K562 (cell line): ENCODE data around the gene MAPK8IP1. TPM values are rescaled to one million over a fixed set of nuclear protein-coding genes. Genes with fewer than 3 reads are reported as not detected.

Source experiments
- ATF7 ChIP-seq: fragments of 450-650 bp; IDR thresholded peaks from 2 replicates; pipeline ENCODE4 v1.7.1; 2014; ENCODE audit warnings: mild to moderate bottlenecking, moderate library complexity
- BACH1 ChIP-seq: fragments of 200-800 bp; sonication (Bioruptor generic); IDR thresholded peaks from 2 replicates; pipeline ENCODE4 v1.6.1; 2016; ENCODE audit warnings: missing genetic modification characterization, missing compliant biosample characterization
- CHCHD3 ChIP-seq: fragments of 250-450 bp; sonication (Bioruptor Pico); IDR thresholded peaks from 2 replicates; pipeline ENCODE4 v2.1.2; 2022; ENCODE audit warnings: mild to moderate bottlenecking
- CHD1 ChIP-seq: fragments of 200-600 bp; sonication (generic); IDR thresholded peaks from one replicate; pipeline ENCODE4 v1.6.1; 2012; ENCODE audit warnings: mild to moderate bottlenecking, moderate library complexity, low read length, inconsistent platforms
- CREM ChIP-seq: IDR thresholded peaks from 2 replicates; pipeline ENCODE4 v1.6.1; 2014; ENCODE audit warnings: antibody characterized with exemption, low read depth
- DMBX1 ChIP-seq: fragments of 250-450 bp; sonication (Bioruptor Pico); IDR thresholded peaks from 2 replicates; pipeline ENCODE4 v1.8.0; 2022; ENCODE audit warnings: inconsistent platforms, mild to moderate bottlenecking, moderate library complexity, borderline replicate concordance
- HDGF ChIP-seq: fragments of 450-650 bp; IDR thresholded peaks from 2 replicates; pipeline ENCODE4 v1.6.1; 2016
- HNRNPK ChIP-seq: fragments of 200-400 bp; formaldehyde crosslinking; IDR thresholded peaks from one replicate; pipeline ENCODE4 v1.6.1; 2018; ENCODE audit warnings: mild to moderate bottlenecking, low read depth, low read length; ENCODE audit not compliant: poor library complexity, severe bottlenecking
- HNRNPUL1 ChIP-seq: fragments of 200-400 bp; formaldehyde crosslinking; IDR thresholded peaks from 2 replicates; pipeline ENCODE4 v1.6.1; 2017; ENCODE audit warnings: low read length
- ILK ChIP-seq: fragments of 450-650 bp; IDR thresholded peaks from 2 replicates; pipeline ENCODE4 v1.6.1; 2016; ENCODE audit warnings: missing genetic modification characterization, low read depth, mild to moderate bottlenecking, missing compliant biosample characterization, moderate library complexity, borderline replicate concordance
- PHF20 ChIP-seq: fragments of 450-650 bp; IDR thresholded peaks from 2 replicates; pipeline ENCODE4 v1.6.1; 2018; ENCODE audit not compliant: partially characterized antibody
- POLR2H ChIP-seq: IDR thresholded peaks from 2 replicates; pipeline ENCODE4 v1.6.1; 2016; ENCODE audit warnings: missing genetic modification characterization, low read depth, mild to moderate bottlenecking, control low read depth, missing compliant biosample characterization, moderate library complexity
- RCOR1 ChIP-seq, 2 experiments: IDR thresholded peaks; 2 replicates each; pipeline ENCODE4 v1.6.1; 2012; ENCODE audit warnings: low read depth in 2 of 2, low read length in 2 of 2, borderline replicate concordance in 1 of 2, improper control_type of control experiment in 1 of 2
- SAFB2 ChIP-seq: fragments of 200-400 bp; formaldehyde crosslinking; IDR thresholded peaks from 2 replicates; pipeline ENCODE4 v1.6.1; 2018; ENCODE audit warnings: borderline replicate concordance, low read length, low read depth, moderate library complexity; ENCODE audit not compliant: severe bottlenecking
- SRSF3 ChIP-seq: fragments of 200-400 bp; formaldehyde crosslinking; IDR thresholded peaks from 2 replicates; pipeline ENCODE4 v1.6.1; 2016; ENCODE audit warnings: mild to moderate bottlenecking, low read length, moderate library complexity; ENCODE audit not compliant: insufficient read depth
- TCF7 ChIP-seq: sonication (generic); IDR thresholded peaks from 2 replicates; pipeline ENCODE4 v1.6.1; 2016; ENCODE audit warnings: antibody characterized with exemption, borderline replicate concordance
- TEAD1 ChIP-seq, 2 experiments: fragments of 450-650 bp in 1 of 2; sonication (generic) in 1 of 2; formaldehyde crosslinking; IDR thresholded peaks; 2 replicates each; pipeline versions ENCODE4 v1.4.0 to v1.8.0; 2020 to 2022; ENCODE audit warnings: mild to moderate bottlenecking in 2 of 2, missing genetic modification reagents in 1 of 2
- TEAD4 ChIP-seq, 2 experiments: sonication (generic) in 1 of 2; formaldehyde crosslinking in 1 of 2; IDR thresholded peaks; 2 replicates each; pipeline versions ENCODE4 v1.6.1 to v1.8.0; 2012 to 2022; ENCODE audit warnings: borderline replicate concordance in 1 of 2, inconsistent platforms in 1 of 2, low read length in 1 of 2, mild to moderate bottlenecking in 1 of 2, missing genetic modification reagents in 1 of 2
- ZNF282 ChIP-seq: sonication (generic); formaldehyde crosslinking; IDR thresholded peaks from 2 replicates; pipeline ENCODE4 v1.8.1; 2023; ENCODE audit warnings: missing genetic modification reagents
- ZNF384 ChIP-seq: IDR thresholded peaks from 2 replicates; pipeline ENCODE4 v1.6.1; 2012; ENCODE audit warnings: low read depth, low read length, improper control_type of control experiment
- polyA plus RNA-seq, 8 experiments: library from polyadenylated mRNA; depleted of rRNA in 4 of 8; stranded (reverse) in 5 of 8; unstranded in 3 of 8; fragments of >200 nt; fragmentation: Nextera tagmentation in 2 of 8; fragmentation: Illumina TruSeq in 1 of 8; extraction: Ambion mirVana in 2 of 8; extraction: Trizol in 1 of 8; gene quantifications; 2 replicates each; pipeline versions ENCODE4 v1.2.1 to v1.2.3, GENCODE V29; 2011 to 2014; ENCODE audit warnings: inconsistent platforms in 1 of 8, missing spikeins in 1 of 8
- total RNA-seq, 7 experiments: library from RNA; depleted of rRNA in 6 of 7; stranded (reverse); fragments of >200 nt in 6 of 7; fragmentation: Illumina TruSeq in 2 of 7; extraction: Trizol in 2 of 7; gene quantifications; 2 replicates each; pipeline versions ENCODE4 v1.2.1 to v1.2.3, GENCODE V29; 2011 to 2021; ENCODE audit warnings: low replicate concordance in 1 of 7
- TF ChIP-seq, protein P1 (sequence below): sonication (generic); formaldehyde crosslinking; IDR thresholded peaks from 2 replicates; pipeline ENCODE4 v1.8.0; 2023; ENCODE audit warnings: missing genetic modification reagents, mild to moderate bottlenecking, borderline replicate concordance

MAPK8IP1 gene
- total and polyA plus RNA-seq, 9 of the 15 experiments (the other 6 are each of a cell fraction or from before 2014, with no cell fraction given), result 0.13 to 6.9 (median 2.5) TPM

- TF ChIP-seq CHD1 (no peak), ATF7 (no peak), HNRNPK (no peak), PHF20 (no peak), BACH1 (tag) (no peak), CREM (peak; percentile 47), ZNF384 (no peak), POLR2H (tag) (no peak), HNRNPUL1 (no peak), SAFB2 (no peak), HDGF (no peak), RCOR1 (IDR thresholded peaks at IDR 0.05; ENCODE audit: borderline replicate concordance in 1 of 2, low read depth in 2 of 2, low read length in 2 of 2) (0 out of 4 replicates have a peak, but pooled peaks of 1 of the 2 experiments have one; percentile 27), DMBX1 (CRISPR knock-in tag) (peak; percentile 46; the same call in 1 of the 2 replicates), ZNF282 (no peak), TCF7 (no peak), SRSF3 (no peak), CHCHD3 (CRISPR knock-in tag) (no peak), TEAD4 (IDR thresholded peaks at IDR 0.05; ENCODE audit: low read length) (peak; percentile 80), TEAD4 (CRISPR knock-in tag; IDR thresholded peaks at IDR 0.05; ENCODE audit: borderline replicate concordance) (no peak), ILK (no peak), TEAD1 (CRISPR knock-in tag; IDR thresholded peaks at IDR 0.05) (no peak)
- TF ChIP-seq, protein P1, sequence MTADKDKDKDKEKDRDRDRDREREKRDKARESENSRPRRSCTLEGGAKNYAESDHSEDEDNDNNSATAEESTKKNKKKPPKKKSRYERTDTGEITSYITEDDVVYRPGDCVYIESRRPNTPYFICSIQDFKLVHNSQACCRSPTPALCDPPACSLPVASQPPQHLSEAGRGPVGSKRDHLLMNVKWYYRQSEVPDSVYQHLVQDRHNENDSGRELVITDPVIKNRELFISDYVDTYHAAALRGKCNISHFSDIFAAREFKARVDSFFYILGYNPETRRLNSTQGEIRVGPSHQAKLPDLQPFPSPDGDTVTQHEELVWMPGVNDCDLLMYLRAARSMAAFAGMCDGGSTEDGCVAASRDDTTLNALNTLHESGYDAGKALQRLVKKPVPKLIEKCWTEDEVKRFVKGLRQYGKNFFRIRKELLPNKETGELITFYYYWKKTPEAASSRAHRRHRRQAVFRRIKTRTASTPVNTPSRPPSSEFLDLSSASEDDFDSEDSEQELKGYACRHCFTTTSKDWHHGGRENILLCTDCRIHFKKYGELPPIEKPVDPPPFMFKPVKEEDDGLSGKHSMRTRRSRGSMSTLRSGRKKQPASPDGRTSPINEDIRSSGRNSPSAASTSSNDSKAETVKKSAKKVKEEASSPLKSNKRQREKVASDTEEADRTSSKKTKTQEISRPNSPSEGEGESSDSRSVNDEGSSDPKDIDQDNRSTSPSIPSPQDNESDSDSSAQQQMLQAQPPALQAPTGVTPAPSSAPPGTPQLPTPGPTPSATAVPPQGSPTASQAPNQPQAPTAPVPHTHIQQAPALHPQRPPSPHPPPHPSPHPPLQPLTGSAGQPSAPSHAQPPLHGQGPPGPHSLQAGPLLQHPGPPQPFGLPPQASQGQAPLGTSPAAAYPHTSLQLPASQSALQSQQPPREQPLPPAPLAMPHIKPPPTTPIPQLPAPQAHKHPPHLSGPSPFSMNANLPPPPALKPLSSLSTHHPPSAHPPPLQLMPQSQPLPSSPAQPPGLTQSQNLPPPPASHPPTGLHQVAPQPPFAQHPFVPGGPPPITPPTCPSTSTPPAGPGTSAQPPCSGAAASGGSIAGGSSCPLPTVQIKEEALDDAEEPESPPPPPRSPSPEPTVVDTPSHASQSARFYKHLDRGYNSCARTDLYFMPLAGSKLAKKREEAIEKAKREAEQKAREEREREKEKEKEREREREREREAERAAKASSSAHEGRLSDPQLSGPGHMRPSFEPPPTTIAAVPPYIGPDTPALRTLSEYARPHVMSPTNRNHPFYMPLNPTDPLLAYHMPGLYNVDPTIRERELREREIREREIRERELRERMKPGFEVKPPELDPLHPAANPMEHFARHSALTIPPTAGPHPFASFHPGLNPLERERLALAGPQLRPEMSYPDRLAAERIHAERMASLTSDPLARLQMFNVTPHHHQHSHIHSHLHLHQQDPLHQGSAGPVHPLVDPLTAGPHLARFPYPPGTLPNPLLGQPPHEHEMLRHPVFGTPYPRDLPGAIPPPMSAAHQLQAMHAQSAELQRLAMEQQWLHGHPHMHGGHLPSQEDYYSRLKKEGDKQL, result no peak
These were observed 19.0 kb downstream of the MAPK8IP1 start (continued) for GRCh38 chr11:45904309-45904915.
